Stomach (tissue), 4 donors: Measurements from ENCODE around the gene MEN1.

ENCODE experiments used
- EP300 ChIP-seq: sonication (generic); formaldehyde crosslinking; IDR thresholded peaks from one replicate; pipeline ENCODE4 v1.6.1; 2017; ENCODE audit warnings: antibody characterized with exemption
- POLR2A ChIP-seq, 4 donors: fragments of 450-650 bp; IDR thresholded peaks; one replicate each; pipeline ENCODE4 v1.6.1; 2016; ENCODE audit warnings: antibody characterized with exemption in 4 of 4, control low read depth in 2 of 4, mild to moderate bottlenecking in 1 of 4, moderate library complexity in 1 of 4
- POLR2AphosphoS5 ChIP-seq, 3 donors: sonication (generic); formaldehyde crosslinking; IDR thresholded peaks; one replicate each; pipeline ENCODE4 v1.6.1; 2016; ENCODE audit warnings: antibody characterized with exemption in 3 of 3
- TF ChIP-seq, protein P1 (sequence below), 7 experiments: fragments of 450-650 bp in 4 of 7; fragments of 200-600 bp in 3 of 7; sonication (generic) in 3 of 7; IDR thresholded peaks; one replicate each; pipeline ENCODE4 v1.5.1; 2016 to 2019; ENCODE audit warnings: antibody characterized with exemption in 7 of 7, control low read depth in 2 of 7, mild to moderate bottlenecking in 1 of 7

DNA sequence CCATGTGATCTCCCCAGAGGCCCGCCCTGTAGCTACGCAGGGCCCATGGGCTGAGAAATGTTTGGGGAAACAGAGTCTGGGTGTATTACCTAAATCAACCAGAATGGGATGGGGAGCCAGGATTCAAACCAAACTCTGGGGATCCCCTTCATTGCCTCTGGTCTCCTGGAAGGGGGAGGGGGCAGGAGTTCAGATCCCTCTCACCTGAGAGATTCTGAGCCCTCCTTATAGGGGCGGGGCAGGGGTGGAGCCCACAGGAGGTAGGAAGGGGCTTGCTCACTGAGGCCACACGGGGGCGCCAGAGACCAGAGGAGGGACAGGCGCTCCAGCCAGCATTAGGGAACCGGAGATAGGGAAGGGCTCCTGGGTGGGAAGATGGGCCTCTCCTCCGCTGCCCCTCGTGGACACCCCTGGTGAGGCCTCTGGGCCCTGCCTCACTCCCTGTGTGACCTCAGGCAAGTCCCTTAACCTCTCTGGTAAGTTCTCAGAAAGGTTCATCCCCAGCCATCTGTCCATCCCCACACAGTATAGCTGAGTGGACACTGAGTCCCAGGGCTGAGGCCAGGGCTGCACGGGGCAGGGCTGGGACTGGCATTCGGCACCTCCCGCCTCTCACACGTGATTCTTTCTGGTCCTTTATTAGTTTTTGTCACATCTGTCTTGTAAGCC lies 36.8 kb upstream of the MEN1 start:
- TF ChIP-seq, protein P1, sequence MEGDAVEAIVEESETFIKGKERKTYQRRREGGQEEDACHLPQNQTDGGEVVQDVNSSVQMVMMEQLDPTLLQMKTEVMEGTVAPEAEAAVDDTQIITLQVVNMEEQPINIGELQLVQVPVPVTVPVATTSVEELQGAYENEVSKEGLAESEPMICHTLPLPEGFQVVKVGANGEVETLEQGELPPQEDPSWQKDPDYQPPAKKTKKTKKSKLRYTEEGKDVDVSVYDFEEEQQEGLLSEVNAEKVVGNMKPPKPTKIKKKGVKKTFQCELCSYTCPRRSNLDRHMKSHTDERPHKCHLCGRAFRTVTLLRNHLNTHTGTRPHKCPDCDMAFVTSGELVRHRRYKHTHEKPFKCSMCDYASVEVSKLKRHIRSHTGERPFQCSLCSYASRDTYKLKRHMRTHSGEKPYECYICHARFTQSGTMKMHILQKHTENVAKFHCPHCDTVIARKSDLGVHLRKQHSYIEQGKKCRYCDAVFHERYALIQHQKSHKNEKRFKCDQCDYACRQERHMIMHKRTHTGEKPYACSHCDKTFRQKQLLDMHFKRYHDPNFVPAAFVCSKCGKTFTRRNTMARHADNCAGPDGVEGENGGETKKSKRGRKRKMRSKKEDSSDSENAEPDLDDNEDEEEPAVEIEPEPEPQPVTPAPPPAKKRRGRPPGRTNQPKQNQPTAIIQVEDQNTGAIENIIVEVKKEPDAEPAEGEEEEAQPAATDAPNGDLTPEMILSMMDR (IDR thresholded peaks at IDR 0.05) = peak in 6 of 7 experiments; percentile 13 to 98 (median 94)
- TF ChIP-seq EP300 (no peak), POLR2A (IDR thresholded peaks at IDR 0.05) (no peak), POLR2AphosphoS5 (IDR thresholded peaks at IDR 0.05) (peak in 2 of 3 donors; percentile 15 to 83)
